ENCODE measurements around the gene BANF2.
"Not testable (repeated sequence)": the region's sequence is repeated elsewhere in the genome, so short reads cannot be mapped to it uniquely, and the experiment has no call there.

BANF2 gene

DNA sequence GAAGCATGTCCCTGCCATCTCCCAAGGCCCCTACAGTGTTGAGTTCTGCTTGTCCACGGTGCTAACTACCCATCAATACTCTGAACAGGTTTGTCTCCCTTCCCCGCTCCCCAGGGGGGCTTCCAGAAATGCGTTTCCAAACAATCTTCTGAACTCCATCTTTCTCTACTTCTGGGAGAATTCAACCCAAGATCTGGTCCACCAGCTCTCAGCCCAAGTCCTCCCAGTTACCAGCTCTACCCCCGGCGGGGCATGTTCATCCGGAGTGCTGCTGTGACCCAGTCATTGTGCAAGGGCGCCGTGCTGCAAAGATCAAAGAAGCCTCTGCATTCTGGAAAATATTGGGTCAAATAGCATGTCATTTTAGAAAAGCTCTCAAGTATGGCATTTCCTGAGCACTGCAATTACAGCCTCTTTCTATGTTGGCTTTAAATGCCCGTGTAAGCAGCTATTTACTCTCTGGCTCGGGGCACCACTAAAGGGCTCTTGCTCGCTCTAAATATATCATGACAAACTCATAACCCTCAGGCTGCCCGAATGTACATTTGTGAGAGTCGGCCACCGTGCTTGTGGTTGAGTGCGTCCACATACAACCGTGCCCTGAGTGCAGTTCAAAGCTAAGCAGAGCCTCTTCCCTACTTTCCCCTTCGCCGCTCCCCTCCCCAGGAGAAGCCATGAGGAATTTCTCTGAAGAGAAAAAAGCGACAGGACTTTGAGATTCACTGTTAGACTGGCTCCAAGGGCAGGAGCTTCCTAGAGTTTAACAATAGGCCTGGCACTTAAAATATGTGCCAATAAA, 71.6 kb downstream of the BANF2 start:
- DNase-seq = no peak

DNA sequence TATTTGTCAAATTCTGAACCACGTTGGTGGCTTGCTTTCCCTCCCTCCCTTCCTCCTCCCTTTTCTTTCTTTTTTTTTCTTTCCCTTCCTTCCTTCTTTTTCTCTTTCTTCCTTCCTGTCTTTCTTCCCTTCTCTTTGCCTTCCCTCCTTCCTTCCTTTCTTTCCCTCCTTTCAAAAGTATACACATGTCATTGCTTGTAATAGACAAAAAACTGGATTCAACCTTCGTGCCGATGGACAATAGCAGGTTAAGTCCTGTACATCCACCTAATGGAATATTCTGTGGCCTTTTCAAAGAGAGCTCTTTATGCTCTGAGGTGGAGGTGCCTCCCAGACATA, 72.2 kb downstream of the BANF2 start:
- DNase-seq = no peak

DNA sequence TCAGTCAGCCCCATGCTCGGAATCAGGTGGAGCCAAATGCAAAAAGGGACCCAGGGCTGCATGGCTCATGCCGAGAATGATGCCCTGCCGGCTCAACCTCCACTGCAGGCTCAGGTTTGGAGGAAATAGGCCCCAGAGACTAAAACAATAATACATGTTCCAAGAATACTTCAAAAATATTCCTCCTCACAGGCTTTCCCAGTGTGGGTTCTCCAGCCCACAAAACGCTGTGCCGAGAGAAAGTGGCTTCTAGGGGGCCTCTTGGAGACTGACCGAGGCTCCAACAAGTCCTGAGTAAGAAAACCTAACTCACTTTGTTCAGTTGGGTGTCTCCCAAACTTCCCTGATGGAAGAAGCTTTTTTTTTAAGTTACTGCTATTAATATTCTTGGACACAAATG, 73.9 kb downstream of the BANF2 start:
- DNase-seq = no peak

DNA sequence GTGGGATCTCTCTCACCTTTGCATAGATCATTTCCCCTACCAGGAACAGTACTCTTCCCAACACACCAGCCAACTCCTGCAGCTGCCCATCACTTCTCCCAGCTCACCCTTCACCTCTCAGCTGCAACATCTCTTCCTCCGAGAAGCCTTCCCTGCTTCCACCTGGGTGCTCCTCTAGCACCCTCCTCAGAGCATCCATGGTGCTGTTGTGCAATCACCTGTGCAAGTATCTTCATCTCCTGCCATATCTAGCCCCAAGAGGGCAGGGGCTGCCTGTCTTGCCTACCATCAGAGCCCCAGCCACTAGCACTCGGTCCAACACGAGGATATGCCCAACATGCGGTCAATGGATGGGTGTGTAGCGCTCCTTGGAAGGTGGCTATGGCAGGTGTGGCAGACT, 75.8 kb downstream of the BANF2 start:
- no peak for DNase-seq

DNA sequence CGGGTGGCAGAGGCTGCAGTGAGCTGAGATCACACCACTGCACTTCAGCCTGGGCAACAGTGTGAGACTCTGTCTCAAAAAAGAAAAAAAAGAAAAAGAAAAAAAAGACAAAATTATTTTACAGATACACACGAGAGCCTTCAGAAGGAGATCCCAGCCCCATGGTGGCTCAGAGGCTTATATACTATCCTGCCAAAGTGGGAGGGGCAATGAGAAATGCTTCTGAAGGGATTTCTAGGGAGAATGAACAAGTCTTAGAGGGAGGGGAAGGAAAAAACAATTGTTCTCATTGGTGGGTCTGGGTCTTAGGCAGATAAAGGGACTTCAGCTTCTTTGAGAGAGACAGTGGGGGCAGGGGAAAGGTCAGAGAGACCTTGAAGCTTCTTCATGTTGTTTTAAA, 76.8 kb downstream of the BANF2 start:
- no peak for DNase-seq

DNA sequence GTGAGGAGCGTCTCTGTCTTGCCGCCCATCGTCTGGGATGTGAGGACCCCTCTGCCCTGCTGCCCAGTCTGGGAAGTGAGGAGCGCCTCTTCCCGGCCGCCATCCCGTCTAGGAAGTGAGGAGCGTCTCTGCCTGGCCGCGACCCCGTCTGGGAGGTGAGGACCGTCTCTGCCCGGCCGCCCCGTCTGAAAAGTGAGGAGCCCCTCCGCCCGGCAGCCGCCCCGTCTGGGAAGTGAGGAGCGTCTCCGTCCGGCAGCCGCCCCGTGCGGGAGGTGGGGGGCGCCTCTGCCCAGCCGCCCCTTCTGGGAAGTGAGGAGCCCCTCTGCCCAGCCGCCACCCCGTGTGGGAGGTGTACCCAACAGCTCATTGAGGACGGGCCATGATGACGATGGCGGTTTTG, 79.2 kb downstream of the BANF2 start:
- DNase-seq = not testable (repeated sequence)

DNA sequence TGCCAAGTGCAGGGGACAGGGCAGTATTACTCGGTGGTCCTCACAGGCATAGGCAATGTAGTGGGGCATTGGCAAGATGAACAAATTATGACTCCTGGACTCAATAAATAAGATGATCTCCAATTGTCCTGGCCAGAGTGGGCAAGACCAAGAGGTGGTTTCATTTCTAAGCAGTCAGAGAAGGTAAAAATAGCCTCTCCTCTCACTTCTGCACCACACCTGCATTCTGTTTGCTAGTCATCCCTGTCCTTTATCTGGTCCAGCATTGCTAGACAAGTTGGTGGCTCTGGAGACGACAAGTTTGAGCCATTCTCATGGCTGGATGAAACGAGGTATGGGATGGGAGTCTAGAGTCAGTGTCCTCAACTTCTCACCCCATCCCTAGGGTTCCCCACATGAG, 83.0 kb downstream of the BANF2 start:
- no peak for DNase-seq

DNA sequence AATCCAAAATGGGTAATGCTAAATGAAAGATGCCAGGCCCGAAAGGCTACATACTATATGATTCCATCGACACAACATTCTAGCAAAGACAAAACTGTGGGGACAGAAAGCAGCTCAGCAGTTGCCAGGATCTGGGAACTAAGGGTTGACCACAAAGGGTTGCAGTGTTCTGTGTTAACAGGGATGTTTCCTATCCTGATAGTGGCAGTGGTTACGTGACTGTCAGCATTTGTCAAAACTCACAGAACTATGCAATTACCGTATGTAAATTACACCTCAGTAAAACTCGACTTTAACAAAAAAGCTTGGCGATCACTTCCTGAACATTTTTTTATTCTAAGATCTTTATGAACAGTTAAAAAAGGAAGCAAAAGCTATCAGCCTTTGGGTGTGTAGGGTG, 83.9 kb downstream of the BANF2 start:
- DNase-seq = no peak

DNA sequence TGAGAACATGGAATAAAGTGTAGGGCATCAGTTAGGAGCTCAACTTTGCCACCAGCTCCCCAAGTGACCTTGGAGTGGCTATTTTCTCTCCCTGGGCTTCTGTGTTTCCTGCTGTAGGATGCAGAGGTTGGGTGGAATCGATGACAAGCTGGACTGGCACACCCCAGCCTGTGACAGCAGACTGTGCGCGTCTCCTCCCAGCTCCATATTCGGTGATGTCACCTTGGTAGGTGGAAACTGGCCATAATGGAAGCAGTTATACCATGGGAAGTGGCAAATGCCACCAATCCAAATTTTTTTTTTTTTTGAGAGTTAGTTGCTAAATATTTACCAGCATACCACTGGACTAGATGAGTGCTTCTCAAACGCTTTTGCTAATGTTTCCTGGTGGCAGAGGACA, 85.2 kb downstream of the BANF2 start:
- no peak for DNase-seq
